Keratinocyte (primary cell): Measurements from ENCODE around the gene DET1. TPM values are rescaled to one million over a fixed set of nuclear protein-coding genes. Genes with fewer than 3 reads are reported as not detected.

Experiments
- DNase-seq: peaks from one replicate; pipeline ENCODE4 v3.0.0-alpha.2; 2011; ENCODE audit warnings: low read depth, missing footprints, low spot score
- FAIRE-seq: peaks from 2 replicates; lab custom pipeline; 2011; peaks lifted over from hg19 to GRCh38; lab: Jason Lieb, UNC
- H2AFZ ChIP-seq: 2 replicates; pipeline ENCODE4 v1.6.0; 2012; ENCODE audit warnings: low read length, control low read depth, inconsistent platforms; ENCODE audit not compliant: control insufficient read depth
- H3K27ac ChIP-seq: 2 replicates; pipeline ENCODE4 v1.5.1; 2011; ENCODE audit warnings: low read length; ENCODE audit not compliant: control insufficient read depth, insufficient read depth
- H3K27me3 ChIP-seq: 3 replicates; pipeline ENCODE4 v1.6.0; 2011; ENCODE audit warnings: low read length; ENCODE audit not compliant: control insufficient read depth, insufficient read depth; ENCODE audit errors: extremely low read depth
- H3K36me3 ChIP-seq, 2 experiments: 2 replicates in 1 of 2; 3 replicates in 1 of 2; pipeline ENCODE4 v1.5.1; 2011; ENCODE audit warnings: low read length in 2 of 2, mild to moderate bottlenecking in 1 of 2; ENCODE audit not compliant: control insufficient read depth in 2 of 2, insufficient read depth in 2 of 2; ENCODE audit errors: extremely low read depth in 1 of 2
- H3K4me1 ChIP-seq: 3 replicates; pipeline ENCODE4 v1.5.1; 2011; ENCODE audit warnings: low read length; ENCODE audit not compliant: control insufficient read depth, insufficient read depth; ENCODE audit errors: extremely low read depth
- H3K4me2 ChIP-seq: 3 replicates; pipeline ENCODE4 v1.6.0; 2011; ENCODE audit warnings: low read depth, low read length; ENCODE audit not compliant: control insufficient read depth, insufficient read depth; ENCODE audit errors: extremely low read depth
- H3K4me3 ChIP-seq, 3 experiments: fragments of 200-600 bp in 1 of 3; sonication (generic) in 1 of 3; 2 replicates in 2 of 3; 3 replicates in 1 of 3; pipeline ENCODE4 v1.5.1; 2011 to 2016; ENCODE audit warnings: low read length in 3 of 3, mild to moderate bottlenecking in 3 of 3, control low read depth in 2 of 3, inconsistent platforms in 1 of 3, low read depth in 1 of 3, mixed read lengths in 1 of 3, mixed run types in 1 of 3, moderate library complexity in 1 of 3; ENCODE audit not compliant: control insufficient read depth in 2 of 3, insufficient read depth in 2 of 3; ENCODE audit errors: extremely low read depth in 1 of 3
- H3K79me2 ChIP-seq: 2 replicates; pipeline ENCODE4 v1.6.0; 2012; ENCODE audit warnings: low read length; ENCODE audit not compliant: control insufficient read depth, insufficient read depth
- H3K9ac ChIP-seq: 3 replicates; pipeline ENCODE4 v1.6.0; 2011; ENCODE audit warnings: low read length; ENCODE audit not compliant: control insufficient read depth, insufficient read depth; ENCODE audit errors: extremely low read depth
- H3K9me1 ChIP-seq: 3 replicates; pipeline ENCODE4 v1.6.0; 2011; ENCODE audit warnings: low read length; ENCODE audit not compliant: control insufficient read depth, insufficient read depth; ENCODE audit errors: extremely low read depth
- H3K9me3 ChIP-seq: 2 replicates; pipeline ENCODE4 v1.5.1; 2012; ENCODE audit warnings: low read depth, low read length; ENCODE audit not compliant: control insufficient read depth
- H4K20me1 ChIP-seq: 3 replicates; pipeline ENCODE4 v1.6.0; 2011; ENCODE audit warnings: low read length; ENCODE audit not compliant: control insufficient read depth, insufficient read depth; ENCODE audit errors: extremely low read depth
- EZH2 ChIP-seq: IDR thresholded peaks from one replicate; pipeline ENCODE4 v1.6.1; 2012; ENCODE audit warnings: inconsistent platforms, mild to moderate bottlenecking, low read length, moderate library complexity
- dilution Hi-C: fragments of 300-500 bp; cut with MboI; formaldehyde crosslinking; loops from one replicate; pipeline ENCODE4 v1.7.0; 2020; ENCODE audit warnings: low sequenced_read_pairs; ENCODE audit not compliant: extremely low pct_ligation_motif_present
- polyA plus RNA-seq, 5 experiments: library from polyadenylated mRNA; depleted of rRNA in 3 of 5; stranded (reverse) in 3 of 5; stranded (forward) in 1 of 5; unstranded in 1 of 5; fragments of >200 nt; gene quantifications; 1 replicate in 1 of 5; 2 replicates in 3 of 5; 3 replicates in 1 of 5; pipeline versions ENCODE4 v1.2.1 to v1.2.3, GENCODE V29; 2011 to 2012; ENCODE audit warnings: missing spikeins in 2 of 5, low read depth in 1 of 5, low replicate concordance in 1 of 5
- small RNA-seq, 3 experiments: library from RNA; depleted of rRNA; stranded (forward); fragments of <200 nt; gene quantifications; one replicate each; pipeline ENCODE3, GENCODE V24; 2012; ENCODE audit warnings: low read depth in 3 of 3, low replicate concordance in 1 of 3; ENCODE audit not compliant: insufficient read length in 3 of 3
- TF ChIP-seq, protein P1 (sequence below), 3 experiments: IDR thresholded peaks in 1 of 3; conservative IDR thresholded peaks in 1 of 3; optimal IDR thresholded peaks in 1 of 3; 2 replicates in 2 of 3; 3 replicates in 1 of 3; pipeline versions ENCODE3 to v1.5.1; 2011; ENCODE audit warnings: low read length in 3 of 3, mild to moderate bottlenecking in 3 of 3, moderate library complexity in 2 of 3, control low read depth in 1 of 3, inconsistent platforms in 1 of 3; ENCODE audit not compliant: insufficient read depth in 2 of 3; ENCODE audit errors: extremely low read depth in 1 of 3

The DET1 gene
- polyA plus RNA-seq, 1 donor (not counting 4 experiments of a cell fraction or from before 2014, with no cell fraction given): 1.1 TPM

DNA sequence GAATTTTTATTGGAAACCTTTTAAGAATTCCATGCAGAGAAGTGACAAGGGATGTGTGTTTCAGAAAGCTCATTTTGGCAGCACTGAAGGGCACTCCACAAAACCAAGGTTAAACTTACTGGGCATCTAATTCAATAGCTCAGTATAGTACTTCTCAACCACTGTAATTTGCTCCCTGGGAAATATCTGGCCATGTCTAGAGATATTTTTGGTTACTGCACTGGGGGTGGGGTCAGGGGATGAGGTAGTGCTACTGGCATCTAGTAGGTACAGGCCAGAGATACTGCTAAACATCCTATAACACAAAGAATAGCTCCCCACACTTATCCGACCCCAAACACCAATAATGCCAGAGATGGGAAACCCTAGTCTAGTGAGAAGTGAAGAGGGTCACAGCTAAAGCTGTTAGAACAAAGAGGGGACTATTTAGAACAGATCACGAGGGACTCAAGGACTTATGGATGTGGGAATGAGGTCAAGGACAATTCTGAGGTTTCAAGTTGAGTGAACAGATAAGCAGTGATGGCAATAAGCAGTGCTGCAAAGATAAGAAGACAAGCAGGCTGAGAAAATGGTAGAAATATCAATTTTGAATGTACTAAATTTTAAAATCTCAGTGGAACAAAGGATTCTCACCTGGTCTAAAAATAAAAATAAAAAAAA, 82.5 kb downstream of the DET1 start:
- peaks cover 10 to 20% of the 10 kb centered on the region in 2 experiments for H3K36me3 ChIP-seq
- FAIRE-seq (no peak), DNase-seq (no peak)
- H3K4me1 ChIP-seq: peaks cover 16% of the 10 kb centered on the region
- no peak overlapping the region for H3K27ac ChIP-seq
- H3K27me3 ChIP-seq: no peaks in the 10 kb centered on the region
- no peak for TF ChIP-seq EZH2
- TF ChIP-seq, protein P1, sequence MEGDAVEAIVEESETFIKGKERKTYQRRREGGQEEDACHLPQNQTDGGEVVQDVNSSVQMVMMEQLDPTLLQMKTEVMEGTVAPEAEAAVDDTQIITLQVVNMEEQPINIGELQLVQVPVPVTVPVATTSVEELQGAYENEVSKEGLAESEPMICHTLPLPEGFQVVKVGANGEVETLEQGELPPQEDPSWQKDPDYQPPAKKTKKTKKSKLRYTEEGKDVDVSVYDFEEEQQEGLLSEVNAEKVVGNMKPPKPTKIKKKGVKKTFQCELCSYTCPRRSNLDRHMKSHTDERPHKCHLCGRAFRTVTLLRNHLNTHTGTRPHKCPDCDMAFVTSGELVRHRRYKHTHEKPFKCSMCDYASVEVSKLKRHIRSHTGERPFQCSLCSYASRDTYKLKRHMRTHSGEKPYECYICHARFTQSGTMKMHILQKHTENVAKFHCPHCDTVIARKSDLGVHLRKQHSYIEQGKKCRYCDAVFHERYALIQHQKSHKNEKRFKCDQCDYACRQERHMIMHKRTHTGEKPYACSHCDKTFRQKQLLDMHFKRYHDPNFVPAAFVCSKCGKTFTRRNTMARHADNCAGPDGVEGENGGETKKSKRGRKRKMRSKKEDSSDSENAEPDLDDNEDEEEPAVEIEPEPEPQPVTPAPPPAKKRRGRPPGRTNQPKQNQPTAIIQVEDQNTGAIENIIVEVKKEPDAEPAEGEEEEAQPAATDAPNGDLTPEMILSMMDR (optimal IDR thresholded peaks at IDR 0.05 in 1 of 3, IDR thresholded peaks at IDR 0.05 in 1 of 3, conservative IDR thresholded peaks at IDR 0.05 in 1 of 3; ENCODE audit: extremely low read depth in 1 of 3, insufficient read depth in 2 of 3, low read length in 3 of 3): no peak
- no peaks in the 10 kb centered on the region for H3K9me1 ChIP-seq
- dilution Hi-C loops: no loop called here
- H3K79me2 ChIP-seq: peaks cover 34% of the 10 kb centered on the region
- no peak overlapping the region for H2AFZ ChIP-seq
- no peaks in the 10 kb centered on the region for H4K20me1 ChIP-seq
- H3K4me2 ChIP-seq: no peak overlapping the region
- no peak overlapping the region for H3K4me3 ChIP-seq
- no peaks in the 10 kb centered on the region for H3K9me3 ChIP-seq
- no peak overlapping the region for H3K9ac ChIP-seq

Small RNA genes within 50 kb of the gene (small RNA-seq; reads per million reads assigned to genes)
- 0 reads per million in 3 experiments for gene AC013489.2

Other genes starting within 250 kb of the DET1 start
- 25.2 to 28.6 TPM (median 26.3 TPM) in 3 replicates for gene MRPL46, start 79.3 kb downstream of the DET1 start, polyA plus RNA-seq
- 60.9 to 74.2 TPM (median 64.3 TPM) in 3 replicates for gene MRPS11, start 79.0 kb downstream of the DET1 start, polyA plus RNA-seq
- gene AEN, start 74.7 kb upstream of the DET1 start, polyA plus RNA-seq: 27.5 to 28.2 TPM (median 27.7 TPM) in 3 replicates
- 8.5 to 10.6 TPM (median 8.9 TPM) in 3 replicates for gene ISG20, start 92.3 kb upstream of the DET1 start, polyA plus RNA-seq